ENCODE data around the gene AADACL2.

- TF ChIP-seq POLR2A (IDR thresholded peaks at IDR 0.05) (no peak), CTCF (IDR thresholded peaks at IDR 0.05) (no peak)
Measured at GRCh38 chr3:151761581-151761980, 27.9 kb downstream of the AADACL2 start.

All from prostate gland (tissue), 2 donors.